ENCODE data around the gene ARL8A.

DNA sequence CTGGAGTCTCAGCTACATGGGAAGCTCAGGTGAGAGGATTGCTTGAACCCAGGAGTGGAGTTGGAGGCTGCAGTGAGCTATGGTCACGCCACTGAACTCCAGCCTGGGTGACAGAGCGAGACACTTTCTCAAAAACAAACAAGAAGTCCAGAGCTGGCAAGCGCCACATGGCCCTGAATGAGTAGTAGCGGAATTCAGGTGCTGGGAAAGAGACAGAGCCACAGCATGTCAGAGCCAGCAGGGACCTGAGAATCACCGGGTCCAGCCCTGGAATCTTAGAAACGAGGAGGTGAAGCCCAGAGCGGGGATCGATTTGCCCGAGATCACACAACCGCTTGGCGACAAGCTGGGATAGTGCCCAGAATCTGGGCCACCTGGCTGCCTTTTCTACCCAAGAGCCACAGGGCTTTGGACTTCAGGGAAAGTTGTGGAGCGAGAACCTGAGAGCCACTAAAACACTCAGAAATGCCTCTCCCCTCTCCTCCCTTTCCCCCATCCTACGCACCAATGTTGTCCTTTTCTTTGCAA lies 9.8 kb downstream of the ARL8A start:
- TF ChIP-seq, protein P1, sequence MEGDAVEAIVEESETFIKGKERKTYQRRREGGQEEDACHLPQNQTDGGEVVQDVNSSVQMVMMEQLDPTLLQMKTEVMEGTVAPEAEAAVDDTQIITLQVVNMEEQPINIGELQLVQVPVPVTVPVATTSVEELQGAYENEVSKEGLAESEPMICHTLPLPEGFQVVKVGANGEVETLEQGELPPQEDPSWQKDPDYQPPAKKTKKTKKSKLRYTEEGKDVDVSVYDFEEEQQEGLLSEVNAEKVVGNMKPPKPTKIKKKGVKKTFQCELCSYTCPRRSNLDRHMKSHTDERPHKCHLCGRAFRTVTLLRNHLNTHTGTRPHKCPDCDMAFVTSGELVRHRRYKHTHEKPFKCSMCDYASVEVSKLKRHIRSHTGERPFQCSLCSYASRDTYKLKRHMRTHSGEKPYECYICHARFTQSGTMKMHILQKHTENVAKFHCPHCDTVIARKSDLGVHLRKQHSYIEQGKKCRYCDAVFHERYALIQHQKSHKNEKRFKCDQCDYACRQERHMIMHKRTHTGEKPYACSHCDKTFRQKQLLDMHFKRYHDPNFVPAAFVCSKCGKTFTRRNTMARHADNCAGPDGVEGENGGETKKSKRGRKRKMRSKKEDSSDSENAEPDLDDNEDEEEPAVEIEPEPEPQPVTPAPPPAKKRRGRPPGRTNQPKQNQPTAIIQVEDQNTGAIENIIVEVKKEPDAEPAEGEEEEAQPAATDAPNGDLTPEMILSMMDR (IDR thresholded peaks at IDR 0.05) = no peak
- TF ChIP-seq POLR2A (IDR thresholded peaks at IDR 0.05) (no peak), POLR2AphosphoS5 (IDR thresholded peaks at IDR 0.05; ENCODE audit: insufficient read depth in 1 of 2, low read depth in 1 of 2) (no peak)

Data from vagina (tissue), 2 donors.